ENCODE results near the gene SAP30L. TPM values are rescaled to one million over a fixed set of nuclear protein-coding genes. Genes with fewer than 3 reads are reported as not detected.

Gene SAP30L
- total and polyA plus RNA-seq, 2 of the 4 experiments (the other 2 are of a cell fraction), result 9.7 to 17.6 TPM

GRCh38 chr5:154444556-154445421 is 1.0 kb upstream of the SAP30L start (continued):
- TF ChIP-seq CTCF (conservative IDR thresholded peaks at IDR 0.05; ENCODE audit: low read depth, low read length), result no peak

Measured in IMR-90 (cell line).